A549 (cell line): ENCODE results near the gene GNAO1. TPM values are rescaled to one million over a fixed set of nuclear protein-coding genes. Genes with fewer than 3 reads are reported as not detected.

Experiments
- ATAC-seq, 2 experiments: fragments of 200-7000 bp in 1 of 2; fragments of >200 bp in 1 of 2; cut with Nextera tagmentation in 1 of 2; cut with Tn5 transposase in 1 of 2; 3 replicates each; pipeline versions ENCODE4 v1.8.0 to v1.9.1; 2018 to 2020; ENCODE audit warnings: mild to moderate bottlenecking in 1 of 2, moderate library complexity in 1 of 2
- CTCF ChIA-PET: fragments of 300-600 bp; sonication (Branson Sonifier 250); formaldehyde crosslinking; extraction: SDS; loops from one replicate; lab custom pipeline; 2021; ENCODE audit warnings: antibody characterized with exemption, inconsistent platforms; lab: Yijun Ruan, JAX
- POLR2A ChIA-PET: fragments of 350-600 bp; formaldehyde crosslinking; extraction: SDS; loops from one replicate; lab custom pipeline; 2021; ENCODE audit warnings: antibody characterized with exemption, inconsistent platforms; lab: Yijun Ruan, JAX
- DNase-seq, 2 experiments: peaks; one replicate each; pipeline versions ENCODE4 v3.0.0 to v3.0.0-alpha.2; 2011 to 2016; ENCODE audit warnings: low read depth in 1 of 2, low spot score in 1 of 2
- FAIRE-seq: peaks from 2 replicates; lab custom pipeline; 2011; peaks lifted over from hg19 to GRCh38; lab: Jason Lieb, UNC
- H3K27ac ChIP-seq, 2 experiments: fragments of >200 bp; sonication (Bioruptor Twin); formaldehyde crosslinking; 3 replicates each; pipeline ENCODE4 v1.5.1; 2016 to 2017
- H3K4me1 ChIP-seq: fragments of >200 bp; sonication (Bioruptor Twin); formaldehyde crosslinking; 3 replicates; pipeline ENCODE4 v1.6.1; 2016
- H3K4me2 ChIP-seq: fragments of >200 bp; sonication (Bioruptor Twin); formaldehyde crosslinking; 3 replicates; pipeline ENCODE4 v1.6.1; 2016
- H3K4me3 ChIP-seq: fragments of >200 bp; sonication (Bioruptor Twin); formaldehyde crosslinking; 3 replicates; pipeline ENCODE4 v1.5.1; 2016
- H3K9me3 ChIP-seq: fragments of >200 bp; sonication (Bioruptor Twin); formaldehyde crosslinking; 3 replicates; pipeline ENCODE4 v1.6.1; 2016
- BCL3 ChIP-seq: fragments of >200 bp; sonication (Bioruptor Twin); formaldehyde crosslinking; IDR thresholded peaks from 3 replicates; pipeline ENCODE4 v1.6.1; 2016
- BHLHE40 ChIP-seq: IDR thresholded peaks from 2 replicates; pipeline ENCODE4 v1.6.1; 2012; ENCODE audit warnings: low read depth, low read length, inconsistent platforms
- CBX8 ChIP-seq: fragments of 200-600 bp; sonication (generic); IDR thresholded peaks from 2 replicates; pipeline ENCODE4 v1.6.1; 2016
- CHD2 ChIP-seq: fragments of 150-350 bp; IDR thresholded peaks from 2 replicates; pipeline ENCODE4 v1.6.1; 2014; ENCODE audit warnings: low read length; ENCODE audit not compliant: partially characterized antibody
- CHD4 ChIP-seq: fragments of 200-600 bp; sonication (generic); IDR thresholded peaks from 2 replicates; pipeline ENCODE4 v1.6.1; 2016; ENCODE audit warnings: antibody characterized with exemption, mild to moderate bottlenecking, borderline replicate concordance
- EHF ChIP-seq: fragments of 250-450 bp; sonication (Bioruptor Pico); IDR thresholded peaks from 2 replicates; pipeline ENCODE4 v1.5.0; 2020; ENCODE audit warnings: mild to moderate bottlenecking
- EHMT2 ChIP-seq: fragments of 200-600 bp; sonication (generic); IDR thresholded peaks from 2 replicates; pipeline ENCODE4 v1.6.1; 2016; ENCODE audit warnings: antibody characterized with exemption, low read depth, mild to moderate bottlenecking, moderate library complexity
- EP300 ChIP-seq, 2 experiments: fragments of >200 bp; sonication (Bioruptor Twin); formaldehyde crosslinking; IDR thresholded peaks; 2 replicates in 1 of 2; 3 replicates in 1 of 2; pipeline ENCODE4 v1.6.1; 2016 to 2017
- ESRRA ChIP-seq: fragments of 150-350 bp; IDR thresholded peaks from 2 replicates; pipeline ENCODE4 v1.6.1; 2014; ENCODE audit warnings: mild to moderate bottlenecking, low read length, borderline replicate concordance
- FOSL2 ChIP-seq, 2 experiments: fragments of 450-650 bp in 1 of 2; fragments of >200 bp in 1 of 2; sonication (Bioruptor Twin) in 1 of 2; formaldehyde crosslinking; IDR thresholded peaks; 2 replicates each; pipeline versions ENCODE4 v1.5.0 to v1.6.1; 2016 to 2020; ENCODE audit warnings: mild to moderate bottlenecking in 1 of 2, moderate library complexity in 1 of 2
- HES2 ChIP-seq: fragments of >200 bp; sonication (Bioruptor Twin); formaldehyde crosslinking; IDR thresholded peaks from 2 replicates; pipeline ENCODE4 v1.6.1; 2016
- HOXA7 ChIP-seq: fragments of 250-450 bp; sonication (Bioruptor Pico); IDR thresholded peaks from 2 replicates; pipeline ENCODE4 v1.5.0; 2020; ENCODE audit warnings: mild to moderate bottlenecking, moderate library complexity
- MAZ ChIP-seq: fragments of 150-350 bp; IDR thresholded peaks from 2 replicates; pipeline ENCODE4 v1.6.1; 2014; ENCODE audit warnings: antibody characterized with exemption, low read depth, low read length, borderline replicate concordance
- MYC ChIP-seq: IDR thresholded peaks from 2 replicates; pipeline ENCODE4 v1.6.1; 2012; ENCODE audit warnings: mild to moderate bottlenecking, inconsistent platforms, low read length, improper control_type of control experiment, borderline replicate concordance
- NPAS2 ChIP-seq: fragments of 250-450 bp; sonication (Bioruptor Pico); IDR thresholded peaks from 2 replicates; pipeline ENCODE4 v1.8.0; 2022; ENCODE audit warnings: mild to moderate bottlenecking, moderate library complexity, borderline replicate concordance
- NR3C1 ChIP-seq: fragments of >200 bp; sonication (Bioruptor Twin); formaldehyde crosslinking; IDR thresholded peaks from 3 replicates; pipeline ENCODE4 v1.6.1; 2017
- PHF8 ChIP-seq: fragments of 200-600 bp; sonication (generic); IDR thresholded peaks from 2 replicates; pipeline ENCODE4 v1.6.1; 2016; ENCODE audit warnings: low read depth, mild to moderate bottlenecking, antibody characterized with exemption, moderate library complexity, borderline replicate concordance
- RNF2 ChIP-seq: fragments of 200-600 bp; sonication (generic); IDR thresholded peaks from 2 replicates; pipeline ENCODE4 v1.6.1; 2016; ENCODE audit warnings: low read depth, mild to moderate bottlenecking, antibody characterized with exemption, moderate library complexity, borderline replicate concordance
- SREBF2 ChIP-seq: fragments of 450-650 bp; IDR thresholded peaks from 2 replicates; pipeline ENCODE4 v1.6.1; 2014; ENCODE audit warnings: mild to moderate bottlenecking, moderate library complexity
- TFCP2L1 ChIP-seq: fragments of 250-450 bp; sonication (Bioruptor Pico); IDR thresholded peaks from 2 replicates; pipeline ENCODE4 v1.5.0; 2021; ENCODE audit warnings: mild to moderate bottlenecking
- ZC3H11A ChIP-seq: fragments of 450-650 bp; IDR thresholded peaks from 2 replicates; pipeline ENCODE4 v1.6.1; 2014; ENCODE audit warnings: antibody characterized with exemption, mild to moderate bottlenecking
- ZFP36 ChIP-seq: fragments of 450-650 bp; IDR thresholded peaks from 2 replicates; pipeline ENCODE4 v1.6.1; 2014; ENCODE audit warnings: borderline replicate concordance; ENCODE audit not compliant: partially characterized antibody
- WGBS: methylation state at CpG from one replicate; pipeline ENCODE4 v1.1.6; 2017; ENCODE audit errors: missing lambda C conversion rate; 5-methylcytosine and 5-hydroxymethylcytosine counted together
- polyA plus RNA-seq, 4 experiments: library from polyadenylated mRNA; depleted of rRNA in 3 of 4; stranded (reverse); fragments of >200 nt; fragmentation: RNase III in 1 of 4; extraction: RNeasy Plus Mini Kit Qiagen cat#74134 plus additional on column Dnase treatment in 1 of 4; gene quantifications; 2 replicates in 3 of 4; 3 replicates in 1 of 4; pipeline ENCODE4 v1.2.3, GENCODE V29; 2011 to 2017
- TF ChIP-seq, protein P1 (sequence below): fragments of 250-450 bp; sonication (Bioruptor Pico); IDR thresholded peaks from 2 replicates; pipeline ENCODE4 v1.5.0; 2021; ENCODE audit warnings: mild to moderate bottlenecking, moderate library complexity, borderline replicate concordance
- TF ChIP-seq, protein P2 (sequence below): fragments of 450-650 bp; IDR thresholded peaks from 2 replicates; pipeline ENCODE4 v1.6.1; 2014; ENCODE audit warnings: antibody characterized with exemption
- TF ChIP-seq, protein P3 (sequence below): IDR thresholded peaks from 2 replicates; pipeline ENCODE4 v1.6.1; 2012

GNAO1 gene
- polyA plus RNA-seq, 2 of the 4 experiments (the other 2 are of a cell fraction) = 0.22 to 0.23 TPM

DNA sequence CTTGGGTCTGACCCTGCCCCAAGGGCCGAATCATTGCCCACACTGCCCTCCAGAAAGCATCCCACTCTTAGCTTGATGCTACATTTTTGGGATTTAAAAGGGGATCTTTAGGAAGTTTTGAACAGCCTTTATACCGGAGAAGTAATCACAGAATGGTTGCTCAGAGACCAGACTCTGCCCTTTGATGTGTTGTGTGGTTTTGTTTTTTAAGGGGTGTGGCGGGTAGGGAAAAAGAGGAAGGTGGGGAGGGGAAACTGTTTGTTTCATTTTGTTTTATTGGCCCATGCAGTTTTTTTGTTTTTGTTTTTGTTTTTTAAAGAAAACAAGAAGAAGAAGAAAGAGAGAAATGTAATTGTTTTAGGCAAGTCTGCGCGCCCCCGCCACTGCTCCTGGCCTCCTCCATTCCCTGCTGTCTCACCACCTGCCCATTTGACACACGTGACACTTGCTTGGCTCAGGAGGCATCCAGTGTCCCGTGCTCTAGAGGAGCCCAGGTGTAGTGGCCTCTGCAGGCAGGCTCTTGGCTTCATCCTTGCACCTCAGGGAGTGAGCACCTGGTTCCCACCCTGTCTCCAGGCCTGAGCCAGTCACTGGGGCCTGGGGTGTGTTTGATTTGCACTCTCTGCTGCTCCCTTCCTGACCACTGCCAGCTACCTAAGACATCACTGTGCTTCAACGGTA, 35.7 kb downstream of the GNAO1 start:
- ChIA-PET POLR2A (no interaction called here), CTCF (no interaction called here)
- H3K27ac ChIP-seq = no peak overlapping the region
- no peak for ATAC-seq
- no peak for TF ChIP-seq BCL3
- TF ChIP-seq BHLHE40 = no peak
- TF ChIP-seq SREBF2 = no peak
- TF ChIP-seq ZFP36 = no peak
- TF ChIP-seq CHD2 = no peak
- no peak for TF ChIP-seq EHF (CRISPR knock-in tag)
- TF ChIP-seq, protein P1, sequence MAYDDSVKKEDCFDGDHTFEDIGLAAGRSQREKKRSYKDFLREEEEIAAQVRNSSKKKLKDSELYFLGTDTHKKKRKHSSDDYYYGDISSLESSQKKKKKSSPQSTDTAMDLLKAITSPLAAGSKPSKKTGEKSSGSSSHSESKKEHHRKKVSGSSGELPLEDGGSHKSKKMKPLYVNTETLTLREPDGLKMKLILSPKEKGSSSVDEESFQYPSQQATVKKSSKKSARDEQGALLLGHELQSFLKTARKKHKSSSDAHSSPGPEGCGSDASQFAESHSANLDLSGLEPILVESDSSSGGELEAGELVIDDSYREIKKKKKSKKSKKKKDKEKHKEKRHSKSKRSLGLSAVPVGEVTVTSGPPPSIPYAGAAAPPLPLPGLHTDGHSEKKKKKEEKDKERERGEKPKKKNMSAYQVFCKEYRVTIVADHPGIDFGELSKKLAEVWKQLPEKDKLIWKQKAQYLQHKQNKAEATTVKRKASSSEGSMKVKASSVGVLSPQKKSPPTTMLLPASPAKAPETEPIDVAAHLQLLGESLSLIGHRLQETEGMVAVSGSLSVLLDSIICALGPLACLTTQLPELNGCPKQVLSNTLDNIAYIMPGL = no peak
- TF ChIP-seq ZC3H11A = no peak
- TF ChIP-seq RNF2 = no peak
- TF ChIP-seq HOXA7 (CRISPR knock-in tag) = no peak
- TF ChIP-seq EHMT2 = no peak
- no peak for TF ChIP-seq PHF8
- TF ChIP-seq MAZ = no peak
- TF ChIP-seq EP300 (IDR thresholded peaks at IDR 0.05) = no peak
- TF ChIP-seq, protein P2, sequence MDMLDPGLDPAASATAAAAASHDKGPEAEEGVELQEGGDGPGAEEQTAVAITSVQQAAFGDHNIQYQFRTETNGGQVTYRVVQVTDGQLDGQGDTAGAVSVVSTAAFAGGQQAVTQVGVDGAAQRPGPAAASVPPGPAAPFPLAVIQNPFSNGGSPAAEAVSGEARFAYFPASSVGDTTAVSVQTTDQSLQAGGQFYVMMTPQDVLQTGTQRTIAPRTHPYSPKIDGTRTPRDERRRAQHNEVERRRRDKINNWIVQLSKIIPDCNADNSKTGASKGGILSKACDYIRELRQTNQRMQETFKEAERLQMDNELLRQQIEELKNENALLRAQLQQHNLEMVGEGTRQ = no peak
- no peak for TF ChIP-seq NPAS2 (CRISPR knock-in tag)
- TF ChIP-seq CHD4 = no peak
- TF ChIP-seq NR3C1 = no peak
- TF ChIP-seq, all 56 proteins: peak for 0
- no peaks in the 10 kb centered on the region for H3K9me3 ChIP-seq
- no peaks in the 10 kb centered on the region for H3K4me1 ChIP-seq
- FAIRE-seq = no peak
- H3K4me3 ChIP-seq = no peak overlapping the region
- WGBS = 44% methylated on average over 9 of the region's 9 CpGs
- no peak overlapping the region for H3K4me2 ChIP-seq
- DNase-seq = no peak

GRCh38 chr16:56227936-56228335, 36.6 kb downstream of the GNAO1 start:
- H3K4me1 ChIP-seq = no peaks in the 10 kb centered on the region
- DNase-seq = no peak
- no peak overlapping the region for H3K4me2 ChIP-seq
- FAIRE-seq = no peak
- no peak for ATAC-seq
- 54% methylated on average over 4 of the region's 6 CpGs for WGBS
- POLR2A ChIA-PET = interaction anchor here (0.6 kb wide), 1 partner anchor 19 kb away, joined by 3 read pairs; no protein-coding TSS in a partner anchor
- CTCF ChIA-PET = no interaction called here
- TF ChIP-seq EHMT2 = no peak
- TF ChIP-seq, all 56 proteins: peak for 0
- H3K9me3 ChIP-seq = no peaks in the 10 kb centered on the region
- no peak overlapping the region for H3K4me3 ChIP-seq
- no peak overlapping the region for H3K27ac ChIP-seq

DNA sequence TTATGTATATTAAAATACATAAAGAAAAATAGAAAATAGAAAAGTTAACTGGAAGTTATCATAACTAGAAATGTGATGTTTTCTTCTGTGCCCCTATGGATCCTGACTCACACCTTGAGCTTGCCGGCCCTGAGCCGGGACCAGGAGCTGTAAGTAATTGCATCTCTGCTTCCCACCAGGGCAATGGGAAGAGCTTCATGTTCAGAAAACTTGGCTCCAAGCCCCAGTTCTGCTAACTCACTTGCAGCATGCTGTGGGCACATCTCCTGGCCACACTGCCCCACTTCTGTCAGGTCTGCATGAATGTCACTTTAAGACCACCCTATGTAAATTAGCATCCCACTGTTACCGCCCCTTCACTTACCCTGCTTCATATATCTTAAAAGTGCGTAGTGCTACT, 37.2 kb downstream of the GNAO1 start:
- Histone ChIP-seq H3K27ac (no peak overlapping the region), H3K4me1 (no peaks in the 10 kb centered on the region), H3K4me3 (no peak overlapping the region), H3K9me3 (no peaks in the 10 kb centered on the region), H3K4me2 (no peak overlapping the region)
- POLR2A ChIA-PET = interaction anchor here (0.6 kb wide), 1 partner anchor 19 kb away, joined by 3 read pairs; no protein-coding TSS in a partner anchor
- 67% methylated on average over 4 of the region's 4 CpGs for WGBS
- no peak for ATAC-seq
- CTCF ChIA-PET = no interaction called here
- no peak for FAIRE-seq
- DNase-seq = no peak
- TF ChIP-seq NR3C1 (no peak), MAZ (no peak), FOSL2 (IDR thresholded peaks at IDR 0.05) (no peak), FOSL2 (CRISPR knock-in tag; IDR thresholded peaks at IDR 0.05) (no peak), CHD2 (no peak), CBX8 (no peak), TFCP2L1 (CRISPR knock-in tag) (no peak), ESRRA (no peak), HES2 (no peak), MYC (no peak), PHF8 (no peak)
- TF ChIP-seq, protein P3, sequence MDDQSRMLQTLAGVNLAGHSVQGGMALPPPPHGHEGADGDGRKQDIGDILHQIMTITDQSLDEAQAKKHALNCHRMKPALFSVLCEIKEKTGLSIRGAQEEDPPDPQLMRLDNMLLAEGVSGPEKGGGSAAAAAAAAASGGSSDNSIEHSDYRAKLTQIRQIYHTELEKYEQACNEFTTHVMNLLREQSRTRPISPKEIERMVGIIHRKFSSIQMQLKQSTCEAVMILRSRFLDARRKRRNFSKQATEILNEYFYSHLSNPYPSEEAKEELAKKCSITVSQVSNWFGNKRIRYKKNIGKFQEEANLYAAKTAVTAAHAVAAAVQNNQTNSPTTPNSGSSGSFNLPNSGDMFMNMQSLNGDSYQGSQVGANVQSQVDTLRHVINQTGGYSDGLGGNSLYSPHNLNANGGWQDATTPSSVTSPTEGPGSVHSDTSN = no peak
